ENCODE measurements around the gene CXCL17.

GRCh38 chr19:42431486-42431885 is 11.3 kb downstream of the CXCL17 start:
- TF ChIP-seq CTCF (IDR thresholded peaks at IDR 0.05 in 8 of 11, conservative IDR thresholded peaks at IDR 0.05 in 3 of 11): no peak
- TF ChIP-seq POLR2A (IDR thresholded peaks at IDR 0.05): no peak
